HEK293 (cell line): ENCODE data around the gene UBE2M.

Source experiments
- HOXA7 ChIP-seq: sonication (generic); formaldehyde crosslinking; IDR thresholded peaks from 2 replicates; pipeline ENCODE4 v1.8.1; 2022; ENCODE audit warnings: missing genetic modification reagents, borderline replicate concordance
- IKZF3 ChIP-seq: fragments of 450-650 bp; IDR thresholded peaks from 2 replicates; pipeline ENCODE4 v1.5.0; 2018; ENCODE audit warnings: missing biosample characterization, mild to moderate bottlenecking, missing genetic modification characterization, moderate library complexity
- KLF1 ChIP-seq: fragments of 450-650 bp; formaldehyde crosslinking; IDR thresholded peaks from 2 replicates; pipeline ENCODE4 v1.5.1; 2016; ENCODE audit warnings: missing biosample characterization, missing genetic modification characterization
- KLF16 ChIP-seq: fragments of 450-650 bp; formaldehyde crosslinking; IDR thresholded peaks from 2 replicates; pipeline ENCODE4 v1.5.1; 2017; ENCODE audit warnings: missing biosample characterization, missing genetic modification characterization
- MZF1 ChIP-seq: fragments of 450-650 bp; formaldehyde crosslinking; IDR thresholded peaks from 2 replicates; pipeline ENCODE4 v1.5.1; 2017; ENCODE audit warnings: missing biosample characterization, missing genetic modification characterization, borderline replicate concordance
- PRDM1 ChIP-seq: fragments of 450-650 bp; formaldehyde crosslinking; IDR thresholded peaks from 2 replicates; pipeline ENCODE4; 2016; ENCODE audit warnings: missing biosample characterization, missing genetic modification characterization
- SCRT1 ChIP-seq: fragments of 450-650 bp; formaldehyde crosslinking; IDR thresholded peaks from 2 replicates; pipeline ENCODE4 v1.5.1; 2016; ENCODE audit warnings: missing biosample characterization, missing genetic modification characterization, borderline replicate concordance
- SETDB1 ChIP-seq: IDR thresholded peaks from one replicate; pipeline ENCODE4 v1.6.1; 2017; ENCODE audit warnings: mild to moderate bottlenecking, low read length, moderate library complexity, mixed read lengths; ENCODE audit not compliant: insufficient read length
- TRIM28 ChIP-seq: IDR thresholded peaks from 2 replicates; pipeline ENCODE4 v1.6.1; 2011; ENCODE audit warnings: low read length, control low read depth, borderline replicate concordance
- WT1 ChIP-seq: fragments of 450-650 bp; formaldehyde crosslinking; IDR thresholded peaks from 2 replicates; pipeline ENCODE4 v1.5.1; 2016; ENCODE audit warnings: missing biosample characterization, missing genetic modification characterization
- ZBTB7A ChIP-seq: fragments of 450-650 bp; formaldehyde crosslinking; IDR thresholded peaks from 2 replicates; pipeline ENCODE4 v1.5.1; 2016; ENCODE audit warnings: low read depth, missing biosample characterization, missing genetic modification characterization
- ZNF112 ChIP-seq: fragments of 450-650 bp; formaldehyde crosslinking; IDR thresholded peaks from 2 replicates; pipeline ENCODE4 v1.5.0; 2017; ENCODE audit warnings: missing biosample characterization, missing genetic modification characterization
- ZNF114 ChIP-seq: fragments of 450-650 bp; formaldehyde crosslinking; IDR thresholded peaks from 2 replicates; pipeline ENCODE4 v1.5.0; 2017; ENCODE audit warnings: missing biosample characterization, missing genetic modification characterization
- ZNF19 ChIP-seq: fragments of 450-650 bp; formaldehyde crosslinking; IDR thresholded peaks from 2 replicates; pipeline ENCODE4; 2016; ENCODE audit warnings: missing biosample characterization, missing genetic modification characterization, low read depth
- ZNF202 ChIP-seq: fragments of 450-650 bp; formaldehyde crosslinking; IDR thresholded peaks from 2 replicates; pipeline ENCODE4 v1.5.1; 2016; ENCODE audit warnings: missing biosample characterization, missing genetic modification characterization, borderline replicate concordance
- ZNF214 ChIP-seq: fragments of 450-650 bp; formaldehyde crosslinking; IDR thresholded peaks from 2 replicates; pipeline ENCODE4 v1.5.1; 2017; ENCODE audit warnings: missing biosample characterization, mild to moderate bottlenecking, missing genetic modification characterization, borderline replicate concordance
- ZNF354C ChIP-seq: fragments of 450-650 bp; formaldehyde crosslinking; IDR thresholded peaks from 2 replicates; pipeline ENCODE4 v1.5.1; 2016; ENCODE audit warnings: missing biosample characterization, missing genetic modification characterization, low read depth, borderline replicate concordance
- ZNF473 ChIP-seq: fragments of 450-650 bp; formaldehyde crosslinking; IDR thresholded peaks from 2 replicates; pipeline ENCODE4 v1.5.1; 2017; ENCODE audit warnings: missing biosample characterization, missing genetic modification characterization
- ZNF560 ChIP-seq: fragments of 450-650 bp; formaldehyde crosslinking; IDR thresholded peaks from 2 replicates; pipeline ENCODE4 v1.5.1; 2017; ENCODE audit warnings: missing biosample characterization, missing genetic modification characterization, borderline replicate concordance
- ZNF658 ChIP-seq: fragments of 450-650 bp; formaldehyde crosslinking; IDR thresholded peaks from 2 replicates; pipeline ENCODE4; 2016; ENCODE audit warnings: missing biosample characterization, missing genetic modification characterization
- ZNF660 ChIP-seq: fragments of 450-650 bp; IDR thresholded peaks from 2 replicates; pipeline ENCODE4 v1.5.1; 2018; ENCODE audit warnings: missing biosample characterization, mild to moderate bottlenecking, missing genetic modification characterization
- ZNF701 ChIP-seq: fragments of 450-650 bp; formaldehyde crosslinking; IDR thresholded peaks from 2 replicates; pipeline ENCODE4 v1.5.1; 2016; ENCODE audit warnings: missing biosample characterization, missing genetic modification characterization
- ZNF707 ChIP-seq: fragments of 450-650 bp; formaldehyde crosslinking; IDR thresholded peaks from 2 replicates; pipeline ENCODE4 v1.5.1; 2016; ENCODE audit warnings: missing biosample characterization, missing genetic modification characterization
- ZNF76 ChIP-seq: fragments of 450-650 bp; formaldehyde crosslinking; IDR thresholded peaks from 2 replicates; pipeline ENCODE4; 2016; ENCODE audit warnings: low read depth, missing biosample characterization, missing genetic modification characterization, borderline replicate concordance
- ZNF777 ChIP-seq: fragments of 450-650 bp; formaldehyde crosslinking; IDR thresholded peaks from 2 replicates; pipeline ENCODE4 v1.5.1; 2017; ENCODE audit warnings: missing biosample characterization, missing genetic modification characterization, borderline replicate concordance
- TF ChIP-seq, protein P1 (sequence below): fragments of 450-650 bp; formaldehyde crosslinking; IDR thresholded peaks from 2 replicates; pipeline ENCODE4 v1.5.1; 2017; ENCODE audit warnings: missing biosample characterization, missing genetic modification characterization
- TF ChIP-seq, protein P2 (sequence below): fragments of 450-650 bp; formaldehyde crosslinking; IDR thresholded peaks from 2 replicates; pipeline ENCODE4 v1.5.1; 2016; ENCODE audit warnings: missing biosample characterization, missing genetic modification characterization
- TF ChIP-seq, protein P3 (sequence below): fragments of 450-650 bp; formaldehyde crosslinking; IDR thresholded peaks from 2 replicates; pipeline ENCODE4 v1.5.1; 2016; ENCODE audit warnings: missing biosample characterization, missing genetic modification characterization, low read depth
- TF ChIP-seq, protein P4 (sequence below): fragments of 450-650 bp; IDR thresholded peaks from 2 replicates; pipeline ENCODE4 v1.5.1; 2018; ENCODE audit warnings: missing biosample characterization, missing genetic modification characterization
- TF ChIP-seq, protein P5 (sequence below): fragments of 450-650 bp; formaldehyde crosslinking; IDR thresholded peaks from 2 replicates; pipeline ENCODE4 v1.5.1; 2016; ENCODE audit warnings: missing biosample characterization, missing genetic modification characterization

The UBE2M gene

DNA sequence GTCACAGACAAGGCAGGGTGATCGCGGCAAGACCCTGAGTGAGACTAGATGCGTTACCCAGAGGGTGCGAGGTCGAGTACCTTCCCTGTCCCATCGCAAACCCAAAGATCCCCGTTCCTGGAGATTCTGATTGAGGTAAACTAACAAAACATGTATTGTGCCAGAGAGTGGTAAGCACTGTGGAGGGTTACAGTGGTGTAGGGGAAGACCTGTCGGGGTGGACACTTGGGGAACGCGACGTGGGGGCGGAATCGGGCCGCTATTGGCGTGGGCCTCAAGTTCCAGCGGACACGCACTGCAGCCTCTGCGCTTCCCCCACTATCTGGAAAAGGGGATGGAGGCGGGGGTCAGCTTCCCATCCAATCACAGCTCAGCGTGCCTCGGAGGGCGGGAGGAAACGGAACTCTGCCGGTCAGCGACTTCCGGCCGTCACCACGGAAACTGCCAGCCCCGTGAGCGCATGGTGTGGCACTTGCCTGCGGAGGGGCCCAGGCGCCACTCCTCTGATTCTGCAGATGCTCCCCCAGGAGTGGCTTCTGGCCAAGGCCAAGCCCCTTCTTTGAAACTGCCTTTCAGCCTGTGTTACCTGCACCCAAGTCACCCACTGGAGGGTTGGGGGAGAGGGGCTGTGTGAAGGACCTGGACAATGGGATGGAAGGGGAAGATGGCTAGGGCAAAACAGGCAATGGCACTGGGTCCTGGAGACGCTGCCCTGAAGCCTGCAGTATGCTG is 1.0 kb upstream of the UBE2M start (continued):
- TF ChIP-seq, protein P1, sequence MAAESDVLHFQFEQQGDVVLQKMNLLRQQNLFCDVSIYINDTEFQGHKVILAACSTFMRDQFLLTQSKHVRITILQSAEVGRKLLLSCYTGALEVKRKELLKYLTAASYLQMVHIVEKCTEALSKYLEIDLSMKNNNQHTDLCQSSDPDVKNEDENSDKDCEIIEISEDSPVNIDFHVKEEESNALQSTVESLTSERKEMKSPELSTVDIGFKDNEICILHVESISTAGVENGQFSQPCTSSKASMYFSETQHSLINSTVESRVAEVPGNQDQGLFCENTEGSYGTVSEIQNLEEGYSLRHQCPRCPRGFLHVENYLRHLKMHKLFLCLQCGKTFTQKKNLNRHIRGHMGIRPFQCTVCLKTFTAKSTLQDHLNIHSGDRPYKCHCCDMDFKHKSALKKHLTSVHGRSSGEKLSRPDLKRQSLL (tag by site-specific recombination), result no peak
- TF ChIP-seq KLF16 (tag by site-specific recombination) (peak; percentile 87), ZBTB7A (tag by site-specific recombination) (no peak), ZNF202 (tag by site-specific recombination) (no peak), ZNF707 (no peak), KLF1 (tag by site-specific recombination) (peak; percentile 35), SETDB1 (no peak), ZNF354C (tag by site-specific recombination) (no peak), ZNF473 (no peak), TRIM28 (no peak), SCRT1 (tag by site-specific recombination) (no peak), PRDM1 (no peak), ZNF112 (tag by site-specific recombination) (no peak), IKZF3 (tag by site-specific recombination) (no peak; the same call in 1 of the 2 replicates), WT1 (tag by site-specific recombination) (peak; percentile 44; the same call in 1 of the 2 replicates), ZNF658 (tag by site-specific recombination) (no peak), ZNF777 (tag by site-specific recombination) (peak; percentile 51; the same call in 1 of the 2 replicates), ZNF660 (peak; percentile 39; the same call in 1 of the 2 replicates), ZNF114 (no peak), ZNF214 (tag by site-specific recombination) (no peak), ZNF76 (tag by site-specific recombination) (no peak; the same call in 1 of the 2 replicates), ZNF560 (tag by site-specific recombination) (no peak), ZNF701 (no peak), MZF1 (peak; percentile 96), ZNF19 (no peak), HOXA7 (CRISPR knock-in tag) (no peak)
- TF ChIP-seq, protein P2, sequence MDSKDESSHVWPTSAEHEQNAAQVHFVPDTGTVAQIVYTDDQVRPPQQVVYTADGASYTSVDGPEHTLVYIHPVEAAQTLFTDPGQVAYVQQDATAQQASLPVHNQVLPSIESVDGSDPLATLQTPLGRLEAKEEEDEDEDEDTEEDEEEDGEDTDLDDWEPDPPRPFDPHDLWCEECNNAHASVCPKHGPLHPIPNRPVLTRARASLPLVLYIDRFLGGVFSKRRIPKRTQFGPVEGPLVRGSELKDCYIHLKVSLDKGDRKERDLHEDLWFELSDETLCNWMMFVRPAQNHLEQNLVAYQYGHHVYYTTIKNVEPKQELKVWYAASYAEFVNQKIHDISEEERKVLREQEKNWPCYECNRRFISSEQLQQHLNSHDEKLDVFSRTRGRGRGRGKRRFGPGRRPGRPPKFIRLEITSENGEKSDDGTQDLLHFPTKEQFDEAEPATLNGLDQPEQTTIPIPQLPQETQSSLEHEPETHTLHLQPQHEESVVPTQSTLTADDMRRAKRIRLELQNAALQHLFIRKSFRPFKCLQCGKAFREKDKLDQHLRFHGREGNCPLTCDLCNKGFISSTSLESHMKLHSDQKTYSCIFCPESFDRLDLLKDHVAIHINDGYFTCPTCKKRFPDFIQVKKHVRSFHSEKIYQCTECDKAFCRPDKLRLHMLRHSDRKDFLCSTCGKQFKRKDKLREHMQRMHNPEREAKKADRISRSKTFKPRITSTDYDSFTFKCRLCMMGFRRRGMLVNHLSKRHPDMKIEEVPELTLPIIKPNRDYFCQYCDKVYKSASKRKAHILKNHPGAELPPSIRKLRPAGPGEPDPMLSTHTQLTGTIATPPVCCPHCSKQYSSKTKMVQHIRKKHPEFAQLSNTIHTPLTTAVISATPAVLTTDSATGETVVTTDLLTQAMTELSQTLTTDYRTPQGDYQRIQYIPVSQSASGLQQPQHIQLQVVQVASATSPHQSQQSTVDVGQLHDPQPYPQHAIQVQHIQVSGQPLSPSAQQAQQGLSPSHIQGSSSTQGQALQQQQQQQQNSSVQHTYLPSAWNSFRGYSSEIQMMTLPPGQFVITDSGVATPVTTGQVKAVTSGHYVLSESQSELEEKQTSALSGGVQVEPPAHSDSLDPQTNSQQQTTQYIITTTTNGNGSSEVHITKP (tag by site-specific recombination), result no peak
- TF ChIP-seq, protein P3, sequence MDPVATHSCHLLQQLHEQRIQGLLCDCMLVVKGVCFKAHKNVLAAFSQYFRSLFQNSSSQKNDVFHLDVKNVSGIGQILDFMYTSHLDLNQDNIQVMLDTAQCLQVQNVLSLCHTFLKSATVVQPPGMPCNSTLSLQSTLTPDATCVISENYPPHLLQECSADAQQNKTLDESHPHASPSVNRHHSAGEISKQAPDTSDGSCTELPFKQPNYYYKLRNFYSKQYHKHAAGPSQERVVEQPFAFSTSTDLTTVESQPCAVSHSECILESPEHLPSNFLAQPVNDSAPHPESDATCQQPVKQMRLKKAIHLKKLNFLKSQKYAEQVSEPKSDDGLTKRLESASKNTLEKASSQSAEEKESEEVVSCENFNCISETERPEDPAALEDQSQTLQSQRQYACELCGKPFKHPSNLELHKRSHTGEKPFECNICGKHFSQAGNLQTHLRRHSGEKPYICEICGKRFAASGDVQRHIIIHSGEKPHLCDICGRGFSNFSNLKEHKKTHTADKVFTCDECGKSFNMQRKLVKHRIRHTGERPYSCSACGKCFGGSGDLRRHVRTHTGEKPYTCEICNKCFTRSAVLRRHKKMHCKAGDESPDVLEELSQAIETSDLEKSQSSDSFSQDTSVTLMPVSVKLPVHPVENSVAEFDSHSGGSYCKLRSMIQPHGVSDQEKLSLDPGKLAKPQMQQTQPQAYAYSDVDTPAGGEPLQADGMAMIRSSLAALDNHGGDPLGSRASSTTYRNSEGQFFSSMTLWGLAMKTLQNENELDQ (tag by site-specific recombination), result no peak
- TF ChIP-seq, protein P4, sequence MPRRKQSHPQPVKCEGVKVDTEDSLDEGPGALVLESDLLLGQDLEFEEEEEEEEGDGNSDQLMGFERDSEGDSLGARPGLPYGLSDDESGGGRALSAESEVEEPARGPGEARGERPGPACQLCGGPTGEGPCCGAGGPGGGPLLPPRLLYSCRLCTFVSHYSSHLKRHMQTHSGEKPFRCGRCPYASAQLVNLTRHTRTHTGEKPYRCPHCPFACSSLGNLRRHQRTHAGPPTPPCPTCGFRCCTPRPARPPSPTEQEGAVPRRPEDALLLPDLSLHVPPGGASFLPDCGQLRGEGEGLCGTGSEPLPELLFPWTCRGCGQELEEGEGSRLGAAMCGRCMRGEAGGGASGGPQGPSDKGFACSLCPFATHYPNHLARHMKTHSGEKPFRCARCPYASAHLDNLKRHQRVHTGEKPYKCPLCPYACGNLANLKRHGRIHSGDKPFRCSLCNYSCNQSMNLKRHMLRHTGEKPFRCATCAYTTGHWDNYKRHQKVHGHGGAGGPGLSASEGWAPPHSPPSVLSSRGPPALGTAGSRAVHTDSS (tag by site-specific recombination), result 0 out of 2 replicates have a peak, but pooled peaks have one; percentile 4
- TF ChIP-seq, protein P5, sequence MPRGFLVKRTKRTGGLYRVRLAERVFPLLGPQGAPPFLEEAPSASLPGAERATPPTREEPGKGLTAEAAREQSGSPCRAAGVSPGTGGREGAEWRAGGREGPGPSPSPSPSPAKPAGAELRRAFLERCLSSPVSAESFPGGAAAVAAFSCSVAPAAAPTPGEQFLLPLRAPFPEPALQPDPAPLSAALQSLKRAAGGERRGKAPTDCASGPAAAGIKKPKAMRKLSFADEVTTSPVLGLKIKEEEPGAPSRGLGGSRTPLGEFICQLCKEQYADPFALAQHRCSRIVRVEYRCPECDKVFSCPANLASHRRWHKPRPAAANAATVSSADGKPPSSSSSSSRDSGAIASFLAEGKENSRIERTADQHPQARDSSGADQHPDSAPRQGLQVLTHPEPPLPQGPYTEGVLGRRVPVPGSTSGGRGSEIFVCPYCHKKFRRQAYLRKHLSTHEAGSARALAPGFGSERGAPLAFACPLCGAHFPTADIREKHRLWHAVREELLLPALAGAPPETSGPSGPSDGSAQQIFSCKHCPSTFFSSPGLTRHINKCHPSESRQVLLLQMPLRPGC, result 0 out of 2 replicates have a peak, but pooled peaks have one; percentile 53
